HEK293 (cell line): ENCODE results near the gene CDK1.

ENCODE experiments used
- CTCF ChIP-seq: fragments of 450-650 bp; formaldehyde crosslinking; IDR thresholded peaks from 2 replicates; pipeline ENCODE4 v1.5.1; 2016; ENCODE audit warnings: missing biosample characterization, missing genetic modification characterization
- TCF7L2 ChIP-seq: IDR thresholded peaks from 2 replicates; pipeline ENCODE4 v1.6.1; 2011; ENCODE audit warnings: low read depth, mild to moderate bottlenecking, inconsistent platforms, low read length, moderate library complexity, borderline replicate concordance
- ZBTB20 ChIP-seq: fragments of 450-650 bp; formaldehyde crosslinking; IDR thresholded peaks from 2 replicates; pipeline ENCODE4 v1.5.1; 2016; ENCODE audit warnings: missing biosample characterization, missing genetic modification characterization
- ZNF121 ChIP-seq: fragments of 450-650 bp; formaldehyde crosslinking; IDR thresholded peaks from 2 replicates; pipeline ENCODE4 v1.5.1; 2016; ENCODE audit warnings: missing biosample characterization, missing genetic modification characterization

GRCh38 chr10:60827791-60828488 lies 49.7 kb downstream of the CDK1 start:
- TF ChIP-seq ZNF121 (tag by site-specific recombination) (no peak), CTCF (no peak), TCF7L2 (no peak), ZBTB20 (tag by site-specific recombination) (no peak)
